Osteoblast (primary cell): ENCODE data around the gene C12orf57. TPM values are rescaled to one million over a fixed set of nuclear protein-coding genes. Genes with fewer than 3 reads are reported as not detected.

Experiments used
- DNase-seq: peaks from one replicate; pipeline ENCODE4 v3.0.0; 2011; ENCODE audit warnings: low spot score, mixed read lengths; ENCODE audit not compliant: insufficient read length; ENCODE audit errors: missing footprints
- H2AFZ ChIP-seq: 2 replicates; pipeline ENCODE4 v1.6.0; 2011; ENCODE audit warnings: mild to moderate bottlenecking, low read length
- H3K27ac ChIP-seq: 2 replicates; pipeline ENCODE4 v1.5.1; 2011; ENCODE audit warnings: mild to moderate bottlenecking, low read depth, low read length, moderate library complexity
- H3K27me3 ChIP-seq: 2 replicates; pipeline ENCODE4 v1.6.0; 2012; ENCODE audit warnings: mild to moderate bottlenecking, control low read depth, inconsistent platforms, low read length, moderate library complexity; ENCODE audit not compliant: insufficient read depth
- H3K36me3 ChIP-seq: 2 replicates; pipeline ENCODE4 v1.5.1; 2011; ENCODE audit warnings: mild to moderate bottlenecking, low read length, control low read depth, moderate library complexity; ENCODE audit not compliant: insufficient read depth
- H3K4me1 ChIP-seq: 2 replicates; pipeline ENCODE4 v1.5.1; 2011; ENCODE audit warnings: mild to moderate bottlenecking, low read length, control low read depth, moderate library complexity; ENCODE audit not compliant: insufficient read depth
- H3K4me2 ChIP-seq: 2 replicates; pipeline ENCODE4 v1.6.0; 2011; ENCODE audit warnings: mild to moderate bottlenecking, low read length; ENCODE audit not compliant: insufficient read depth
- H3K4me3 ChIP-seq: fragments of 200-600 bp; sonication (generic); 3 replicates; pipeline ENCODE4 v1.5.1; 2012; ENCODE audit warnings: mild to moderate bottlenecking, low read length, inconsistent platforms; ENCODE audit not compliant: insufficient read depth
- H3K79me2 ChIP-seq: 2 replicates; pipeline ENCODE4 v1.6.0; 2012; ENCODE audit warnings: mild to moderate bottlenecking, low read length, control low read depth, inconsistent platforms; ENCODE audit not compliant: insufficient read depth
- H3K9me3 ChIP-seq: 2 replicates; pipeline ENCODE4 v1.5.1; 2011; ENCODE audit warnings: low read depth, low read length, control low read depth
- H4K20me1 ChIP-seq: 2 replicates; pipeline ENCODE4 v1.6.0; 2012; ENCODE audit warnings: mild to moderate bottlenecking, low read length, control low read depth; ENCODE audit not compliant: insufficient read depth
- total RNA-seq: library from RNA; depleted of rRNA; stranded (reverse); fragments of >200 nt; gene quantifications from 2 replicates; pipeline ENCODE4 v1.2.3, GENCODE V29; 2012
- TF ChIP-seq, protein P1 (sequence below): IDR thresholded peaks from 2 replicates; pipeline ENCODE4 v1.5.1; 2011; ENCODE audit warnings: mild to moderate bottlenecking, low read depth, low read length, moderate library complexity; ENCODE audit errors: extremely low read depth

C12orf57 gene
- total RNA-seq, 1 donor, result 81.4 TPM

- Histone ChIP-seq H3K27me3 (no peaks in the 10 kb centered on the region), H4K20me1 (no peaks in the 10 kb centered on the region), H3K79me2 (no peaks in the 10 kb centered on the region), H3K9me3 (no peaks in the 10 kb centered on the region), H3K36me3 (peaks cover 12% of the 10 kb centered on the region), H3K4me3 (no peak overlapping the region), H3K4me2 (no peak overlapping the region), H3K4me1 (peaks cover 20% of the 10 kb centered on the region), H3K27ac (no peak overlapping the region), H2AFZ (no peak overlapping the region)
- TF ChIP-seq, protein P1, sequence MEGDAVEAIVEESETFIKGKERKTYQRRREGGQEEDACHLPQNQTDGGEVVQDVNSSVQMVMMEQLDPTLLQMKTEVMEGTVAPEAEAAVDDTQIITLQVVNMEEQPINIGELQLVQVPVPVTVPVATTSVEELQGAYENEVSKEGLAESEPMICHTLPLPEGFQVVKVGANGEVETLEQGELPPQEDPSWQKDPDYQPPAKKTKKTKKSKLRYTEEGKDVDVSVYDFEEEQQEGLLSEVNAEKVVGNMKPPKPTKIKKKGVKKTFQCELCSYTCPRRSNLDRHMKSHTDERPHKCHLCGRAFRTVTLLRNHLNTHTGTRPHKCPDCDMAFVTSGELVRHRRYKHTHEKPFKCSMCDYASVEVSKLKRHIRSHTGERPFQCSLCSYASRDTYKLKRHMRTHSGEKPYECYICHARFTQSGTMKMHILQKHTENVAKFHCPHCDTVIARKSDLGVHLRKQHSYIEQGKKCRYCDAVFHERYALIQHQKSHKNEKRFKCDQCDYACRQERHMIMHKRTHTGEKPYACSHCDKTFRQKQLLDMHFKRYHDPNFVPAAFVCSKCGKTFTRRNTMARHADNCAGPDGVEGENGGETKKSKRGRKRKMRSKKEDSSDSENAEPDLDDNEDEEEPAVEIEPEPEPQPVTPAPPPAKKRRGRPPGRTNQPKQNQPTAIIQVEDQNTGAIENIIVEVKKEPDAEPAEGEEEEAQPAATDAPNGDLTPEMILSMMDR, result no peak
- DNase-seq, result no peak
These were observed 3.1 kb downstream of the C12orf57 start for GRCh38 chr12:6946920-6947374.

DNA sequence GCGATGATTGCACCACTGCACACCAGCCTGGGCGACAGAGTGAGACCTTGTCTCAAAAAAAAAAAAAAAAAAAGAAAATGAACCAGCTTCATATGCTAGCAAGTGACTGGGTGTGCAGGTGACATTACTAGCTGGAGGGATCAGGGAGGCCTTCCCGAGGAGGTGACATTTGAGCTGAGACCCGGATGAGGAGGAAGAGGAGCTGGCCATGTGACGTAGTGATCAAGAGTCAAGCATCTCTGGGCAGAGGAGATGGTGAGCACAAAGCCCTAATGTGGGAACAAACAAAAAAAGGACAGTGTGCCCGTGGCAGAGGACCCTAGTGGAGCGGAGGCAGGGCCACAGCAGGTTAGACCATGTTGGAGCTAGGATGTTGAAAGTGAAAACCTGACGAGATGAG, 3.8 kb downstream of the C12orf57 start:
- H3K4me3 ChIP-seq, result no peak overlapping the region
- no peak for DNase-seq
- H3K27me3 ChIP-seq, result no peaks in the 10 kb centered on the region
- no peaks in the 10 kb centered on the region for H3K9me3 ChIP-seq
- TF ChIP-seq, protein P1, result no peak
- no peak overlapping the region for H2AFZ ChIP-seq
- no peak overlapping the region for H3K4me2 ChIP-seq
- H3K4me1 ChIP-seq, result peaks cover 16% of the 10 kb centered on the region
- H3K27ac ChIP-seq, result no peak overlapping the region
- peaks cover 12% of the 10 kb centered on the region for H3K36me3 ChIP-seq
- H3K79me2 ChIP-seq, result no peaks in the 10 kb centered on the region
- no peaks in the 10 kb centered on the region for H4K20me1 ChIP-seq

- no peak overlapping the region for H3K4me2 ChIP-seq
- peaks cover 12% of the 10 kb centered on the region for H3K36me3 ChIP-seq
- no peaks in the 10 kb centered on the region for H3K9me3 ChIP-seq
- no peak overlapping the region for H3K4me3 ChIP-seq
- no peak overlapping the region for H3K27ac ChIP-seq
- no peaks in the 10 kb centered on the region for H3K27me3 ChIP-seq
- peak; percentile 86 for DNase-seq
- no peak overlapping the region for H2AFZ ChIP-seq
- peaks cover 15% of the 10 kb centered on the region for H3K4me1 ChIP-seq
- TF ChIP-seq, protein P1, result peak; percentile 22
- no peaks in the 10 kb centered on the region for H4K20me1 ChIP-seq
- no peaks in the 10 kb centered on the region for H3K79me2 ChIP-seq
These were observed 5.2 kb downstream of the C12orf57 start for GRCh38 chr12:6948873-6949594.

- no peaks in the 10 kb centered on the region for H4K20me1 ChIP-seq
- H3K4me3 ChIP-seq, result no peak overlapping the region
- no peak overlapping the region for H2AFZ ChIP-seq
- peaks cover 12% of the 10 kb centered on the region for H3K4me1 ChIP-seq
- H3K9me3 ChIP-seq, result no peaks in the 10 kb centered on the region
- peak; percentile 65 for DNase-seq
- no peaks in the 10 kb centered on the region for H3K27me3 ChIP-seq
- no peak overlapping the region for H3K27ac ChIP-seq
- H3K4me2 ChIP-seq, result no peak overlapping the region
- peaks cover 11% of the 10 kb centered on the region for H3K36me3 ChIP-seq
- TF ChIP-seq, protein P1, result peak; percentile 30
- no peaks in the 10 kb centered on the region for H3K79me2 ChIP-seq
These were observed 6.6 kb downstream of the C12orf57 start for GRCh38 chr12:6950401-6950801.
